Fibroblast of lung (primary cell): ENCODE measurements around the gene MCM5. TPM values are rescaled to one million over a fixed set of nuclear protein-coding genes. Genes with fewer than 3 reads are reported as not detected.

Source experiments
- DNase-seq, 2 donors: peaks; one replicate each; pipeline versions ENCODE4 v3.0.0 to v3.0.0-alpha.2; 2010; ENCODE audit warnings: low read depth in 2 of 2
- H2AFZ ChIP-seq: 2 replicates; pipeline ENCODE4 v1.5.1; 2012; ENCODE audit warnings: low read length, control low read depth, inconsistent platforms
- H3K27ac ChIP-seq: 2 replicates; pipeline ENCODE4 v1.5.1; 2011; ENCODE audit warnings: low read length, control low read depth; ENCODE audit not compliant: insufficient read depth
- H3K27me3 ChIP-seq: 2 replicates; pipeline ENCODE4 v1.5.1; 2011; ENCODE audit warnings: mild to moderate bottlenecking, low read length; ENCODE audit not compliant: control insufficient read depth, insufficient read depth
- H3K36me3 ChIP-seq: 2 replicates; pipeline ENCODE4 v1.5.1; 2011; ENCODE audit warnings: low read length; ENCODE audit not compliant: control insufficient read depth, insufficient read depth
- H3K4me1 ChIP-seq: 2 replicates; pipeline ENCODE4 v1.5.1; 2011; ENCODE audit warnings: low read length; ENCODE audit not compliant: control insufficient read depth, insufficient read depth; ENCODE audit errors: extremely low read depth
- H3K4me2 ChIP-seq: 2 replicates; pipeline ENCODE4 v1.5.1; 2011; ENCODE audit warnings: low read length, control low read depth; ENCODE audit not compliant: insufficient read depth; ENCODE audit errors: extremely low read depth
- H3K4me3 ChIP-seq, 4 experiments: fragments of 200-600 bp in 1 of 4; sonication (generic) in 1 of 4; replicated peaks in 1 of 4; 2 replicates each; pipeline ENCODE4 v1.5.1; 2011 to 2016; ENCODE audit warnings: low read length in 4 of 4, low read depth in 3 of 4, mild to moderate bottlenecking in 3 of 4, control low read depth in 2 of 4, inconsistent platforms in 1 of 4, mixed read lengths in 1 of 4; ENCODE audit not compliant: insufficient read depth in 1 of 4; ENCODE audit errors: control extremely low read depth in 1 of 4
- H3K79me2 ChIP-seq: 2 replicates; pipeline ENCODE4 v1.5.1; 2012; ENCODE audit warnings: mild to moderate bottlenecking, low read length, inconsistent platforms; ENCODE audit not compliant: control insufficient read depth, insufficient read depth
- H3K9ac ChIP-seq: 2 replicates; pipeline ENCODE4 v1.5.1; 2011; ENCODE audit warnings: mild to moderate bottlenecking, low read length, control low read depth; ENCODE audit not compliant: insufficient read depth
- H3K9me3 ChIP-seq: 2 replicates; pipeline ENCODE4 v1.5.1; 2012; ENCODE audit warnings: low read depth, low read length; ENCODE audit not compliant: control insufficient read depth, insufficient read depth
- H4K20me1 ChIP-seq: 2 replicates; pipeline ENCODE4 v1.5.1; 2011; ENCODE audit warnings: low read length; ENCODE audit not compliant: control insufficient read depth, insufficient read depth; ENCODE audit errors: extremely low read depth
- CTCF ChIP-seq, 2 donors: IDR thresholded peaks in 1 of 2; conservative IDR thresholded peaks in 1 of 2; 1 replicate in 1 of 2; 2 replicates in 1 of 2; pipeline ENCODE4 v1.5.1; 2011 to 2012; ENCODE audit warnings: low read length in 2 of 2, control low read depth in 1 of 2, inconsistent platforms in 1 of 2, low read depth in 1 of 2, mild to moderate bottlenecking in 1 of 2
- EZH2 ChIP-seq: IDR thresholded peaks from 2 replicates; pipeline ENCODE4 v1.5.1; 2012; ENCODE audit warnings: low read length, control low read depth, mild to moderate bottlenecking; ENCODE audit errors: missing control alignments
- polyA plus RNA-seq, 2 donors: library from polyadenylated mRNA; depleted of rRNA in 1 of 2; stranded (reverse) in 1 of 2; unstranded in 1 of 2; fragments of >200 nt; gene quantifications; 2 replicates each; pipeline ENCODE4 v1.2.1, GENCODE V29; 2011 to 2012; ENCODE audit warnings: missing spikeins in 1 of 2
- total RNA-seq: library from RNA; depleted of rRNA; stranded (reverse); fragments of >200 nt; gene quantifications from 2 replicates; pipeline ENCODE4 v1.2.1, GENCODE V29; 2014

MCM5 gene
- total and polyA plus RNA-seq, 2 donors (not counting 1 experiment from before 2014, with no cell fraction given) = 13.4 to 21.7 TPM

- H3K27me3 ChIP-seq = no peaks in the 10 kb centered on the region
- no peak overlapping the region for H3K27ac ChIP-seq
- H3K79me2 ChIP-seq = no peaks in the 10 kb centered on the region
- H3K4me2 ChIP-seq = no peak overlapping the region
- H2AFZ ChIP-seq = no peak overlapping the region
- no peak for DNase-seq
- H3K9ac ChIP-seq = no peak overlapping the region
- H4K20me1 ChIP-seq = no peaks in the 10 kb centered on the region
- no peaks in the 10 kb centered on the region for H3K9me3 ChIP-seq
- no peaks in the 10 kb centered on the region for H3K36me3 ChIP-seq
- no peak overlapping the region for H3K4me3 ChIP-seq
- no peak for TF ChIP-seq EZH2
- no peak for TF ChIP-seq CTCF (conservative IDR thresholded peaks at IDR 0.05 in 1 of 2, IDR thresholded peaks at IDR 0.05 in 1 of 2; ENCODE audit: low read depth in 1 of 2, low read length in 2 of 2)
- peaks cover 2% of the 10 kb centered on the region for H3K4me1 ChIP-seq
Measured at GRCh38 chr22:35368386-35368785, 31.6 kb upstream of the MCM5 start.

- Histone ChIP-seq H3K27me3 (no peaks in the 10 kb centered on the region), H3K4me1 (peaks cover 2% of the 10 kb centered on the region), H2AFZ (no peak overlapping the region), H4K20me1 (no peaks in the 10 kb centered on the region), H3K9me3 (no peaks in the 10 kb centered on the region), H3K27ac (no peak overlapping the region), H3K79me2 (no peaks in the 10 kb centered on the region), H3K9ac (no peak overlapping the region), H3K4me2 (no peak overlapping the region), H3K36me3 (no peaks in the 10 kb centered on the region), H3K4me3 (no peak overlapping the region)
- TF ChIP-seq CTCF (conservative IDR thresholded peaks at IDR 0.05 in 1 of 2, IDR thresholded peaks at IDR 0.05 in 1 of 2; ENCODE audit: low read depth in 1 of 2, low read length in 2 of 2) = no peak
- no peak for TF ChIP-seq EZH2
- no peak for DNase-seq
Measured at GRCh38 chr22:35369996-35370395, 29.9 kb upstream of the MCM5 start.

- Histone ChIP-seq H4K20me1 (no peaks in the 10 kb centered on the region), H3K4me2 (no peak overlapping the region), H3K4me3 (no peak overlapping the region), H3K4me1 (peaks cover 9% of the 10 kb centered on the region), H3K9me3 (no peaks in the 10 kb centered on the region), H2AFZ (no peak overlapping the region), H3K36me3 (no peaks in the 10 kb centered on the region), H3K27ac (no peak overlapping the region), H3K9ac (no peak overlapping the region), H3K79me2 (no peaks in the 10 kb centered on the region), H3K27me3 (no peaks in the 10 kb centered on the region)
- no peak for TF ChIP-seq CTCF (conservative IDR thresholded peaks at IDR 0.05 in 1 of 2, IDR thresholded peaks at IDR 0.05 in 1 of 2; ENCODE audit: low read depth in 1 of 2, low read length in 2 of 2)
- no peak for DNase-seq
Measured at GRCh38 chr22:35373781-35374180, 26.2 kb upstream of the MCM5 start.
